IMR-90 (cell line): Measurements from ENCODE around the gene ZNF138.

Experiments used
- BHLHE40 ChIP-seq: fragments of 150-350 bp; IDR thresholded peaks from 2 replicates; pipeline ENCODE4 v1.6.1; 2016; ENCODE audit warnings: mild to moderate bottlenecking, low read depth, low read length
- CHD1 ChIP-seq: IDR thresholded peaks from 2 replicates; pipeline ENCODE4 v1.6.1; 2012; ENCODE audit warnings: low read depth, low read length, improper control_type of control experiment
- CTCF ChIP-seq: conservative IDR thresholded peaks from 2 replicates; pipeline ENCODE4 v1.5.1; 2012; ENCODE audit warnings: mild to moderate bottlenecking, low read depth, low read length, improper control_type of control experiment
- MAFK ChIP-seq: IDR thresholded peaks from 2 replicates; pipeline ENCODE4 v1.6.1; 2012; ENCODE audit warnings: low read depth, low read length, improper control_type of control experiment
- NFE2L2 ChIP-seq: fragments of 150-350 bp; IDR thresholded peaks from 2 replicates; pipeline ENCODE4 v1.6.1; 2016; ENCODE audit warnings: low read depth, mild to moderate bottlenecking, low read length
- POLR2A ChIP-seq: IDR thresholded peaks from 2 replicates; pipeline ENCODE4 v1.6.1; 2012; ENCODE audit warnings: mild to moderate bottlenecking, low read depth, low read length
- RCOR1 ChIP-seq: IDR thresholded peaks from 2 replicates; pipeline ENCODE4 v1.6.1; 2012; ENCODE audit warnings: mild to moderate bottlenecking, low read length, improper control_type of control experiment; ENCODE audit not compliant: insufficient replicate concordance
- RFX5 ChIP-seq: IDR thresholded peaks from 2 replicates; pipeline ENCODE4 v1.8.0; 2012; ENCODE audit warnings: low read depth, mild to moderate bottlenecking, low read length, moderate library complexity
- USF2 ChIP-seq: fragments of 150-350 bp; IDR thresholded peaks from 2 replicates; pipeline ENCODE4 v1.6.1; 2017; ENCODE audit warnings: mild to moderate bottlenecking, antibody characterized with exemption, low read length, low read depth

GRCh38 chr7:64775289-64775688 is 18.9 kb upstream of the ZNF138 start:
- TF ChIP-seq POLR2A (no peak), CTCF (no peak), RFX5 (no peak), RCOR1 (no peak), BHLHE40 (no peak), NFE2L2 (no peak), CHD1 (no peak), USF2 (no peak), MAFK (no peak)
